Stimulated activated CD4-positive, alpha-beta T cell treated with anti-CD3 and anti-CD28 coated beads, TNF-alpha, amount 100 ng/mL, for 48 hours (primary cell): ENCODE data around the gene STXBP5L.
"Not testable (repeated sequence)": the region's sequence is repeated elsewhere in the genome, so short reads cannot be mapped to it uniquely, and the experiment has no call there.

Experiments
- DNase-seq, 3 donors: peaks; one replicate each; pipeline ENCODE4 v3.0.0-alpha.2; 2020; ENCODE audit warnings: low read depth in 3 of 3

STXBP5L gene

GRCh38 chr3:121230194-121230593 lies 322.2 kb downstream of the STXBP5L start:
- DNase-seq: not testable (repeated sequence)

GRCh38 chr3:121231872-121232271 lies 323.9 kb downstream of the STXBP5L start:
- DNase-seq: no peak

DNA sequence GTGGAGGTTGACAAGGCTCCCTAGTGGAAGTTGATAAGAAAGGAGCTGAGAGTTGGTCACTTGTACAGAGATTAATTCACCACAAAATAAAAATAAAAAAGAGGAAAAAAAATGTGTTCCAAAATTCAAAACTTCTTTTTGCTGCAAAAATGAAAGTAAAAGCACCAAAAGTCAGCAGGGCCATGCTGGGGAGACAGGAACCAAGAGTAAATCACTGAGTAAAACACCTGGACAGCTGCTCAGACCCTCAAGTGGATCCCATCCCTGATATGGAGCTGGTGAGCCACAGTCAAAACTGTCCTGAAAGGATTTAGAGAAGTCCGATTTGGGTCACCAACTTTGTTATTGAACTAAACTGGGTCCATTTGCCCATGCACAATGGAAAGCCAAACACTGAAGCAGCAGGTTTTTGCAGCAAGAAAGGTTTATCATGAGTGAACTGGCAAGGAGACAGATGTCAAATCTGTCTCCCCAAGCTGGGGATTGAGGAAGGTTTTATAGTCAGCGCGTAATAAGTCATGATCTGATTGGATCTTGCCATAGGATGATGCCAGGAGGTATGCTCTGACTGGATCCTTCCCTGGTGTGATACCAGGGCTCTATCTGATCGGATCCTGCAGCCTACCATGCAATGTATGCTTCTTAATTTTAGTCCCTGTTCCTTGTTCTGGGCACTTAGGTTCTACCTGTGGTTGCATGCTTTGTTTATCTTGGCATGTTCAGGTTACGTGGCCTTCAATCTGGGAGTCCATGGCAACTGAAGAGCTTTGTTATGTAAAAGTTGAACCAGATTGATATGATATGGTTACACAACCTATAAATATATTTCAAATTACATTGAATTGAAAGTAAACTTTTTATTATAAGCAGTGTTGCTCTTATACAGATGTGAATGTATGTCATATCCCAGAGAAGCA lies 324.6 kb downstream of the STXBP5L start:
- DNase-seq: no peak

- no peak for DNase-seq
Observed at GRCh38 chr3:121243208-121243607, 335.2 kb downstream of the STXBP5L start.

- DNase-seq: no peak
Observed at GRCh38 chr3:121252676-121253075, 344.7 kb downstream of the STXBP5L start.

DNA sequence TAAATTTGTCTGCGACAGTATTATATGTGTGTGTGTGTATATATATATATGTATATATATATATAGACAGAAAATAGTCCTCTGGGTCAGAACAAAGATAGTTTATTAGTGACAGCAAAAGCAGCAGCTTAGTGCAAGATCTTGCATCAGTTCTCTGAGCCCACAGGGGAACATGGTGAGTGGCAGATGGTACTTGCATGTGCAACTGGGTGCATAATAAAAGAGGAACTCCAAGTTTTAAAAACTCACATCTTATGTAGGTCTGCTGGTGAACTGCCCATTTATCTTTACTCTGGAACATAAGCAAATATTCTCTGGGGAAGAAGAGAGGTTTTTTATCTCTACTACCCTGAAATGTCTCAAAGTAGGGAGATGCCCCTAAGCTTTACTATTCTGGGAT lies 361.4 kb downstream of the STXBP5L start:
- no peak for DNase-seq

GRCh38 chr3:121274411-121274810 lies 366.4 kb downstream of the STXBP5L start:
- no peak for DNase-seq

DNA sequence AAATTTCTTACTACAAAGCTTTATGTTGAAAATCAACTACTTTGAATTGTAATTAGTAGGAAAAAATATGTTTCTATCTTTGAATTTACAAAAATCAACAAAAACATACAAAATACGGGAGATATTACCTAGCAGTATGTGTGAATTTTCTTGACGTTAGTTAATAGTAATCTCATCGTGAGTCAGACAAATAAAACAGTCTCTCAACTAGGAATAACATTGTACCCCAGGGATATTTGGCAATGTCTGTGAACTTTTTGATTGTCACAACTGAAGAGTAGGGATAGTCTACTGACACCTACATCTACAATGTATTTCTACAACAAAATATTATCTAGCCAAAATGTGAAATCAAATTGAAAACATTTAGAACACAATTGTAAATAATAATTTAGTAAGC lies 387.4 kb downstream of the STXBP5L start:
- no peak for DNase-seq

- no peak for DNase-seq
Observed at GRCh38 chr3:121295979-121296378, 388.0 kb downstream of the STXBP5L start.

DNA sequence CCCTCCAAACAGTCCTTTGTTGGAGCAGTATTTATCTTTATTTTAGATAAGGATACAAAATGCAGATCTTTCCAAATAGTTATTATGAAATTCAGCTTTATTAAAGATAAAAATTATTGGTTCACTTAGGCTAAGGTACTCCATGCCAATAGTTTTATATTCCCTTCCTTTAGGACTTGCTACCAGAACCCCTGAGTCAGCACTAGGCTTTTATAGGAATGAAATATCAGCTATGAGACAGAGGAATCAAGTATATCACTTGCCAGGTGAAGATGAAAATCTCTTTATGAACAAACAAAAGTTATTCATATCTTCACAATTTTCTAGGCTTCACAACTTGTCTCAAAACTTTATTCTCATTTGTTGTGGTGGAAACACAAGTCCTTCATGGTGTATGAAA lies 416.3 kb downstream of the STXBP5L start:
- DNase-seq: no peak

- DNase-seq: no peak
Observed at GRCh38 chr3:121330118-121330517, 422.1 kb downstream of the STXBP5L start.

DNA sequence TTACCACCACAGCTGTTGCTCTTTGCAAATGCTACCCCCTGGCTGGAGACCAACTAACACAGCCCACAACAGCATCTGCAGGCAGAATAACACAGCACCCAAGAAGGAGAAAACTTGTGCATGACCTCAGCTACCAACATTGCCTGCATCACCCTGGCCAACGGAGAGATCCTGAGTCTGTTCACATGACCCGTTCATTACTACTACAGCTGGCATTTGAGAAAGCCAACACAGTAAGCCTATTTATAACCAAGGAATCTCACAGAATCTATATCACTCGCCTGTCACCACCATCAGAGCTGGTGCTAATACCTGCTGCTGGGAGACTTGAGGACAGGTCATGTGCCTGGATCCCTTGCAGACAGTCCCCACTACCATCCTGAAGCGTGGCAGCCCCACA lies 422.6 kb downstream of the STXBP5L start:
- DNase-seq: no peak

GRCh38 chr3:121355960-121356359 lies 448.0 kb downstream of the STXBP5L start:
- DNase-seq: not testable (repeated sequence)

DNA sequence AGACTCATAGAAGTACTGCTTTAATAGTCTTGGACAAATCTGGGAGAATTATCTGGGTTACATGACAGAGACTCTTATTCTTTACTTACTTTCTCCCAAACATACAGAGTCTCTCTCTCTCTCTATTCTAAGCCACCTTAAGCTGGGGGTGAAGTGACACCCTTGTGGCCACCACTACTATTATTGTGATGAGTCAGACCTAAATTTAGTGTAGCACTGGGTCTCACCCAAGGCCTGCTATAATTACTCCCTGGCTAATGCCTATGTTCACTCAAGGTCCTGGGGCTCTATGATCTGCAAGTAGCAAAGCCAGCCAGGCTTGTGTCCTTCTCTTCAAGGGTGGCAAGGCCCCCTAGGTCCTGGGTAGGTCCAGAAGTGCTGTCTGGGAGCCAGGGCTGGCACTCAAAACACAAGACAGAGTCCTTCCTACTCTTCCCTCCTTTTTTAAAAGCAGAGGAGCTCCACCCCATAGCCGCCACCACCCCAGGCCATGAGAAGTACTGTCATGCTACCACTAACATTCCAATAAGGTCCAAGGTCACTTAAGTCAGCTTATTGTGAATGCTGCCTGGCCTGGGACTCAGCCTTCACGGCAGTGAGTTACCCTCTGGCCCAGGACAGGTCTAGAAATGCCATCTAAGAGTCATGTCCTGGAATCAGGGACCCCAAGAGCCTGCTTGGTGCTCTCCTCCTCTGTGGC lies 454.2 kb downstream of the STXBP5L start:
- DNase-seq: no peak

DNA sequence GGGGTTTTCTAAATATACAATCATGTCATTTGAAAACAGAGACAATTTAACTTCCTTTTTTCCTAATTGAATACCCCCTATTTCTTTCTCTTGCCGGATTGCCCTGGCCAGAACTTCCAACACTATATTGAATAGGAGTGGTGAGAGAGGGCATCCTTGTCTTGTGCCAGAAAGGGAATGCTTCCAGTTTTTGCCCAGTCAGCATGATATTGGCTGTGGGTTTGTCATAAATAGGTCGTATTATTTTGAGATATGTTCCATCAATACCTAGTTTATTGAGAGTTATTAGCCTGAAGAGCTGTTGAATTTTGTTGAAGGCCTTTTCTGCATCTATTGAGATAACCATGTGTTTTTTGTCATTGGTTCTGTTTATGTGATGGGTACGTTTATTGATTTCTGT lies 480.3 kb downstream of the STXBP5L start:
- DNase-seq: not testable (repeated sequence)

DNA sequence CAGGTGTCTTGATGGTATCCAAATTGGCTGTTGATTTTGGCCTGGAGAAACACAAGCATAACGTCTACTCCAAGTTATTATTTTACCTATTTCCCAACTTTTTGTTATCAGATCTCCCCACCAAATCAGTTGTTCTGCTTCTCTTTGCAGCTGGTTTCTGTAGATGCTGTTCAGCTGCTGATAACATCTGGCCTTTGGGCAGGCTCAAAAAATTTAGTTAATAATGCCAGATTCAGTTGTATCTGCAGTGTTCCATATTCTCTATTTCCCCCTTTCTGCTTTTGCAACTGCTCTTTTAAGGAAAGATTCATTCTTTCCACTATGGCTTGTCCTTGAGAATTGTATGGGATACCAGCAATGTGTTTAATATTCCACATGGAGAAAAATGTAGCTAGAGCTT lies 488.0 kb downstream of the STXBP5L start:
- not testable (repeated sequence) for DNase-seq

- not testable (repeated sequence) for DNase-seq
Observed at GRCh38 chr3:121398051-121398450, 490.0 kb downstream of the STXBP5L start.

GRCh38 chr3:121399820-121400219 lies 491.8 kb downstream of the STXBP5L start:
- no peak for DNase-seq

DNA sequence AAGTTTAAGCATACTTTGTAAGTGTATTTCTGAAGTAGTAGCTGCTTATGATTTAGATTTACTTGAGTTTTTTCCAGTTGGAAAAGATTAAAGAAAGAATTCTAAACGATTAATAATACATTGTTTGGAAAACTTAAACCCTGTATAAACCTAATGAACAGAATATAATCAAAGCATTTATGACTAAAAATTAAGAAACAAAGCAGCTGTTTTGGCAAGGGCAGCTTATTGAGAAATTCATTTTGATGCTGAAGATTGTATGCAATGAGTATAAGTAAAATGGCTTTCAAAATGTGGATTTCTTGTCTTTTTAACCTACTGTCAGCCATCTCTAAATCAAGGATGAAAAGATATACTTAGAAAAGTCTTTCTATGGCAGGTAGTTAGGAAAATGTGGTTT lies 497.6 kb downstream of the STXBP5L start:
- no peak for DNase-seq

DNA sequence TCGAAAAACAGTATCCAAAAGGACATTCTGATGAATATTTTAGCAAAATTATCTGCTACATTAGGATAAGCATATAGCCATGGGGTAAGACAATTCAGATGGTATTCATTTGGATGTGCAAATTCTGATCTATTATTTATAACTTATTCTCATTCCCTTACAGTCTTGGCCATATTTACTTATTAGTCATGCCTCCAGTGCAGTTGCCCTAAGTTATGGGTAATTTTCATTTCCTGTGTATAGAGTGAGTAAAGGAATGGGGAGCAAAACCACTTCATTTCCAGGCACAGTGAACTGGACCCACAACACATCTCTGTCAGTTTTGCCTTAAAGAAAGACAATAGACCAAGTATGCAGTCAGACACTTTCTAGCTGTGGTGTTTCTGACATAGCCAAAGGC lies 503.5 kb downstream of the STXBP5L start:
- no peak for DNase-seq

GRCh38 chr3:121414924-121415323 lies 506.9 kb downstream of the STXBP5L start:
- no peak for DNase-seq

- DNase-seq: no peak
Observed at GRCh38 chr3:121418182-121418581, 510.2 kb downstream of the STXBP5L start.

DNA sequence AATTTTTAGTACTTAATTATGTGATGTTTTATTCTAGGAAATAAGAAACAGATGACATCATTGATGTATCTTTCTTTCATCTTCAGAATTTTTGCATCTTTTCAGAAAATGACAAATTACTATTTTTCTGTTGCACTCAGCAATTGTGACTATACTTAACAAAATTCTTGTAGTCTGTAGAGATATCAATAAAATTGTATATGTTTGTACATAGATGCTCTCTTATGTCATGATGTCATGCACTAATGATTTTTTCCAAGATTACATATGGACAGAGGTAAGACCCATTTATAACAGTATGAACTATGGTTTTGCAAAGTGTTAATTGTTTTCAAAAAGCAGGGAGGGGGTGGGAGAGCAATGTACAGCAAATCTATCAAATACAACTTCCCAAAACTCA lies 516.5 kb downstream of the STXBP5L start:
- DNase-seq: no peak
